ENCODE results near the gene EMSY.

GRCh38 chr11:76524461-76524860, 79.6 kb downstream of the EMSY start:
- no peak for TF ChIP-seq CTCF (IDR thresholded peaks at IDR 0.05 in 4 of 5, conservative IDR thresholded peaks at IDR 0.05 in 1 of 5)
- no peak for TF ChIP-seq POLR2A (IDR thresholded peaks at IDR 0.05)

Measured in gastrocnemius medialis (tissue), 4 donors.